Stimulated activated CD4-positive, alpha-beta T cell treated with anti-CD3 and anti-CD28 coated beads, Interleukin-12 subunit alpha, Interleukin-12 subunit beta, amount 100 ng/mL, for 24 hours (primary cell): Measurements from ENCODE around the gene PROX2.

Source experiments
- DNase-seq, 2 experiments: peaks; one replicate each; pipeline ENCODE4 v3.0.0-alpha.2; 2020; ENCODE audit warnings: low read depth in 2 of 2

PROX2 gene

GRCh38 chr14:74881431-74882102, 5.6 kb upstream of the PROX2 start, which contains the start of gene DLST:
TSS of gene DLST (plus strand) at chr14:74881916. CDS start at chr14:74881954, 38 bp downstream.
- DNase-seq = peak; percentile 75 to 83

DNA sequence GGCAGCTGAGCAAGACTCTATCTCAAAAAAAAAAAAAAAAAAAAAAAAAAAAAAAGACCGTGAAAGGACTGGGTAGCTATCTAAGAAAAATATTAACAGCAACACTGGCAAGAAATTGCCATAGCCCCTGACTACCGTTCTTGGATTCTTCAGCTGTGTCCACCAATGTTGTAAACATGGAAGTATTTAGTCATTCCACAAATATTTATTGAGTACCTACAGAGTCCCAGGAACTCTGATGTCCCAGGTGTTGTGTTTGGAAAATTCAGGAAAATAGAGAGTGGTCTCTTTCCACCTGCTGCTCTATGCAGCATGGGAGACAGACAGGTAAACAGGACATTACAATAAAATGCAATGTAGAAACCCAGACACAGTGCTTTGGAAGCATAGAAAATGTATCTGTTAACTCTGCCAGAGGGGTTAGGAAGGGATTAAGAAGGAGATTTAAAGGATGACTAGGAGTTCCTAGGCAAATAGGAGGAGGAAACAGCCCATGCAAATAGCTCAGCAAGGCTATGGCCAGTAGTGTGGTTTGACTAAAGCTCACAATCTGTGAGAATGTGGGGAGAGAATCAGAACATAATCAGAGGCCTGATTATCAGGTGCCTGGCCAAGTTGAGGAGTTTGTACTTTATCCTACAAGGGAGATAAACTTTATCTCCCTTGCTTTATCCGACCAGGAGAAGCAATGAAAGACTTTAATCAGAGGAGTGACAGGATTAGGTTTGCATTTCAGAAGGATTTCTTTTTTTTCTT, 3.7 kb upstream of the PROX2 start:
- no peak for DNase-seq

DNA sequence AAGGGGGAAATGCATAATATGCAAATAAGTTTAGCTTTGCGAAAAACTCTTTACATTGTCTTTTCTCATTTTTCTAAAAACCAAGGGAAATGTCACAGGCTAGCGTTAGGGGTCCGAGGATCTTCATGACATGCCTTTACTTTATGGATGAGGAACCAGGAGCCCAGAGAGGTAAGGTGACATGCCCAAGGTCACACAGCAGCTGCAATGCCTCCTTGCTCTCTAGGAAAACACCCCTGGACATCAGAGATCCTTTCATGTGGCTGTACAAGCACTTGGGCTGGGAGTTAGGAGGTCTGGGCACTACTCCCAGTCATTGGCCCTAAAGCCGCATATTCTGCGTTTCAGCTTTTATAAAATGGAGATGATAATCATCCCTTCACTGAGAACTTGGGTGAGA, 741 bp downstream of the PROX2 start:
- DNase-seq = no peak

DNA sequence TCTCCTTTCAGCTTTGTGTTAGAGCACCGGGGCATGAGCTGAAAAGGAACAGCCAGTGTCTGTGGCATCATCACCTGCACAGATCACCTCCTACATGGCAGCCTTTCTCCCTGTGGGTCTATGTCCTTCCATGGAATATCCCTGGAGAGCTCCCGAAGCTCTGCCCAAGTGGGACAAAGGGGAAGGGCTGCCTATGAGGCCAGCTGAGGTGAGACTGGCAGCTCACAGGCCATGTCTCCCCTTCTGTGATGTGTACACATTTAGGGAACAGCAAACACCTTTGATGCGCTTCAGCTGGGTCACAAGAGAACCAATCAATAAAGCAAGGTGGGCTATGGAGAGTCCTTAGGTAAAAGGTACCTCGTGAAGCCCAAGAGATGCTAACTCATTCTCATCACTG, 4.1 kb downstream of the PROX2 start:
- no peak for DNase-seq

DNA sequence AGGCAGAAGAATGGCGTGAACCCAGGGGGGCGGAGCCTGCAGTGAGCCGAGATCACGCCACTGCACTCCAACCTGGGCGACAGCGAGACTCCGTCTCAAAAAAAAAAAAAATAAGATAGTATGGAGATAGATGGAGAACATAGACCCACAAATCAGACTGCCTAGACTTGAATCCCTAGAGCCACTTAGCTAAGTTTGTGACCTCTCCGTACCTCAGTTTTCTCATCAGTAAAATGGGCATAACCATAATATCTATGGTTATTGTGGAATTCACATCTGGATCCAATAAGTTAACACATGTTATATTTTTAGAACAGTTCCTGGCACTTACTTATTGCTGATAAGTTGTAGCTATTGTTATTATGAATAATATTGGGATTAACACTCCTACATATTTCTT, 7.2 kb downstream of the PROX2 start:
- DNase-seq = no peak

DNA sequence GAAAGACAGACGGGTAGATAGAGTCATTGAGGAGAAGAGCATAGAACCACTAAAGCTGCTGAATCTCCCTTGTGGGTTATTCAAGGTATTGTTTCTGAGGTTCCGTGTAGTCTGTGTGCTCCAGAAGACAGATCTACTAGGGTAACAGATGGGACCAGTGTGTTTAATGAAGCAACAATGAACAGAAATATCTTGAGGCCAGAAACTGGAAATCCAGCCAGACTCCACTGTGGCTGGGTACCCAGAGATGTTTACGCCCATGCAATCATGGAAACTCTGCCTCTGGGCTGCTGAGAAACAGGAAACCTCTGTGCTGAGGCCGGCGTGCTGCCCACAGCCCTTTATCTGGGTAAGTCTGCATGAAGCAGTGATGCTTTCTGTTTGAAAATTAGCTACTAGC, 8.3 kb downstream of the PROX2 start:
- peak in 1 of 2 experiments; percentile 36 for DNase-seq

DNA sequence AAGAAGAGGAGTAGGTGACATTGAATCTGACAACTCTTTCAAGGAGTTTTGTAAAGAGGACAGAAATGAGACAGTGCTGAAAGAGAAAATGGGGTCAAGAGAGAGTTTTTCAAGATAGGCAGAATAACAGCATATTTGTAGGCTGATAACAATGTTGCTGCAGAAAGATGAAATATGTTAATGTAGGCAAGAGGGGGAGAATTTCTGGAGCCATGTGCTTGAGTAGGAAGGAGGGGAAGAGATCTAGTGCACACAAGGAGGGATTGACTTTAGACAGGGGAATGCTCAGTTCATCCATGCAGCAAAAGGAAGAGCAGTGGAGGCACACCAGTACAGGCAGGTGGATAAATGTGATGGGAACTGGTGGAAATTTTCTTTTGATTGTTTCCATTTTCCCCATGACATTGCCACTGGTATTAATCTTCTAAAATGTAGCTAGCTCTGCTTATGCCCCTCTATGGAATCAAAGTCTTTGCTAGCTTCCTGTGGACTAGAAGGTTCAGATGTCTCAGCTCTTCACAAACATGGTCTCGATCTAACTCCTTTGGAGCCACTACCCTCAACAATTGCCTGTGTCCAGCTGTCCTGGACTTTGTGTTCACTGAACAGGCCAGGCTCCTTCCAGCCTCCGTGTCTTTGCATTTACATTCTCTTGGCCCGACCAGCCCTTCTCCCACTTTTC, 9.1 kb downstream of the PROX2 start:
- no peak for DNase-seq

DNA sequence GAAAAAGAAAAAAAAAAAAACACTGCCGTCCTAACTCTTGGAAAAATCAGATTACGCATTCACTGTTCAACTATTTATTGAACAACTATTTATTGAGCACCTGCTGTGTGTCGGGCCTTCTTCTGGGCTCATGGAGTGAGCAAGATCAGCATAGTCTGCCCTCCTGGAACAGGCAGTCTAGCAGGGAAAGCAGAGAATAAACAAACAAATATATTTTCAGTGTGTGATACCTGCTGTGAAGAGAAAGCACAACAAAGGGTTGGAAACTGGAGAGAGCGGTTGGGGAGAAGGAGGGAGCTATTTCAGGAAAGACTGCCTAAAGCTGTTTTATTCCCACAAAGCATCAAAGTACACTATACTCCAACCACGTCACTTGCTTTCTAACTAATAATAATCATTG, 10.8 kb downstream of the PROX2 start:
- no peak for DNase-seq

DNA sequence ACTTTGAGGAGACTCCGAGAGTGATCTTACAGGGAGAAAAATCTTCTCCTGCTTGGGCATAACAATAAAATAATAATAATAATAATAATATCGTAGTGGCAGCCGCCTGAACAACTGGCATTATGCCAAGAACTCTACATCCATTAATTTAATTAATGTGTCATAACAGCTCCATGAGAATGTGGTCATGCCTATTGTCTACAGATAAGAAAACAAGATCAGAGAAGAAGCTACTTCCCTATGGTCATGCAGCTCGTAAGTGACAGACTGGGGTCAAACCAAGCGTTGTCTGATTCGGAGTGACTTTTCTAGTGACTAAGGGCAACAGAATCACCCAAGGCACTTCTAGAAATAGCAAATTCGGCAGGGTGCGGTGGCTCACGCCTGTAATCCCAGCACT, 11.7 kb downstream of the PROX2 start:
- DNase-seq = no peak

- DNase-seq = no peak
Observed at GRCh38 chr14:74863274-74863673, 12.7 kb downstream of the PROX2 start.

DNA sequence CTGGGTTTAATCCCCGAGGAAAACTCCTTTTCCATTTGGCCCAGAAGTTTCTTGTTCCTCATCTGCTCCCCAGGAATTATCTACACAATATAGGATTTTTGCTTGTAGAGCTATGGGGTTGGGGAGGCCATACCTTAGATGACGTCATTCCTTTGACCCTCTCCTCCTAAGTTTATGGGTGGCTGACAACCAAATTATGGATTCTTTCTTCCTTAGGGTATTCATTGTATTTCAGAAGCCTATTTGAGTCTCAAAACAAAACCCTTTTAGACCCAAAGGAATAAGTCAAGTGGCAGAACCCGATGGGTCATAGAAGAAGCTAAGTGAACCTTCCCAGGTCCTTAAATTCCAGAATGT, 14.2 kb downstream of the PROX2 start:
- no peak for DNase-seq

- DNase-seq = peak; percentile 78 to 93
Observed at GRCh38 chr14:74860899-74861733, 14.8 kb downstream of the PROX2 start.

- DNase-seq = no peak
Observed at GRCh38 chr14:74859757-74860552, 16.0 kb downstream of the PROX2 start.

- no peak for DNase-seq
Observed at GRCh38 chr14:74858022-74858421, 17.9 kb downstream of the PROX2 start.

DNA sequence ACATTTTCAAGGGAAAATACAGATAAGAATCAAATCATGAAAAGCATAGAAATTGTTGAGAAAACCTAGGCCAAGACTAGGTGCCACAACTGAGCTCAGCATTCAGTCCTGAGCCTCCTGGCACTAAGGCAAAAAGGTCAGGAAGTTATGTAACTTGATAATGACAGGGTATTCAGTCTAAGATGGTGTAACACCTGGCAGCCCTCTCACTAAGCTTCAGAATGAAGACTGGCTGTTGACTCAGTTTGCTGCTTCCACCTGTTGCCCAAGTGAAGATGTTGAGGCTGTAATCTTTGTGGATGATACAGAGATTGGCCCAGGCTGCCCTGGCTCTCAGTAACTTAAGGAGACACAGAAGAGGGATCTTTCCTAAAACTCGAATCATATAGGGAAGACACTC, 19.6 kb downstream of the PROX2 start:
- DNase-seq = no peak

DNA sequence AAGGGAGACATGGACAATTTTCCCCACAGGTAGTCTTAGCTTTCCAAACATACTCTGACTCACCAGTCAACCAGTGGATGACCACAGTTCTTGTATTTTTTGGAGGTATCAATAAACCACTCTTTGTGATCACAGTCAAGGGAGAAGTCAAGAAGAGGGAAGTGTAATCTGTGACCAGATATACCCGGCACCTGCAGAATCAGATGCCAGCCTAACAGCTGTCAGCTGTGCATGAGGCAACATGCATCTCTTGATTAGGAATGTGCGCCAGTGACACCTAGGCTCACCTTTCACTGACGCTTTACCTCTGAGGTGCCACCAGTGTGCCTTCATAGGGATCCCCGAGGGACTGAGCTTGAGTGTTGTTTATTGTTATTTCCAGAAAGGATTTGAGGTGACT, 20.0 kb downstream of the PROX2 start:
- no peak for DNase-seq

GRCh38 chr14:74855021-74855420, 20.9 kb downstream of the PROX2 start:
- no peak for DNase-seq

- DNase-seq = no peak
Observed at GRCh38 chr14:74853581-74853980, 22.4 kb downstream of the PROX2 start.

DNA sequence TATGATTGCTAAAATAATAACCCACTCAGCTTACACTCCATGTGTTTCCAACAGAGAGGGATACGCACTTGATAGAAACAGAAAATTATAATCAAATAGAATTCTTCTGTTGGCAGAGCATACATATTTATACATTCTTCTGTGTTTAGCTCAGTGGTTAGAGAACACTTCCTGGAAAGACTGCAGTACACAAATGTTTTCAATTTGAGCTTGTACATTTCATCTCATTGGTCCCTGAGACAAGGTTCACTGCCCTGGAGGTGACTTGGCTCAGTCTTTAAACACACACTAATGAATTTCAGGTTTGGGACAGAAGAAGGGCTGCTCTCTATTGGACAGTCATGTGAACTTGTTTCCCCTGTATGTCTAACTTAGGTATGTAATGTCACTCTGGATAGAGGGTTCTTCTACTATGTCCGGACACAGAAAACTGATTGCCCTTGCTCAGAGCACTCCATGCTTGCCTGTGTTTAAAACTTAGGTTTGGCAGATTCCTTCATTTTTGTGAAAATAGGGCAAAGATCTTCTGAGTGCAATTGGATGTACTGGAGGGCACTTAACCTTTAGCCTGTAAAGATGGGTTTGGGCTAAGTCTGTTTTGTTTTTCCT, 22.9 kb downstream of the PROX2 start:
- DNase-seq = no peak

GRCh38 chr14:74848768-74849167, 27.2 kb downstream of the PROX2 start:
- no peak for DNase-seq
